Activated gamma-delta T cell (primary cell): ENCODE data around the gene FGD6.
"Not testable (repeated sequence)": the region's sequence is repeated elsewhere in the genome, so short reads cannot be mapped to it uniquely, and the experiment has no call there.

ENCODE experiments used
- DNase-seq: peaks from one replicate; lab custom pipeline; 2025; lab: John Stamatoyannopoulos, UW

The FGD6 gene

DNA sequence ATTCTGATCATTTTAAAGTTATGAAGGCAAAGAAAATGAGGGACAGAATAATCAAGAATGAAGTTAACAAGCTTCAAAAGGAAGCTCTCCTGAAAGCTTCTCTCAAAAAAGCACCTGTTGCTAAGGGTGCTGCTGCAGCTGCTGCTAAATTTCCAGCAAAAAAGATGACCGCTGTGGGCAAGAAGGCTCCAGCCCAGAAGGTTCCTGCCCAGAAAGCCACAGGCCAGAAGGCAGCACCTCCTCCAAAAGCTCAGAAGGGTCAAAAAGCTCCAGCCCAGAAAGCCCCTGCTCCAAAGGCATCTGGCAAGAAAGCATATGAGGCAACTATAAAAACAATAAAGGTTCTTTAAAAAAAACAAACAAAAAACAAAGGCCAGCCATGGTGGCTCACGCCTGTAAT lies 91.2 kb downstream of the FGD6 start:
- DNase-seq = no peak

DNA sequence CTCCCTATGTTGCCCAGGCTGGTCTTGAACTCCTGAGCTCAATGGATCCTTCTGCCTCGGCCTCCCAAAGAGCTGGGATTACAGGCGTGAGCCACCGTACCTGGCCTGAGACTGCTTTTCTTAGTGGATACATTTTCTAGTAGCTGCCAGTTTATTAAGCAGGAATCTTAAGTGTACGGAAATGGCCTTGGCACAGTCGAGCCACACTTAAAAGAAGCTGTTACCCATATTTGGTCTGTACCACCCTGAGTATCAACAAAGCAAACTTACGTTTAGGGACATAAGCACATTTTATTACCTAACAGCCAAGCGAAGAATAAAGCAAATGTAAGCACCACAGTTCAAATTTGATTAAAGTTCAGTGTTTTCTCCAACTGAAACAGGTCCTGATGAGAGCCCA lies 93.2 kb downstream of the FGD6 start:
- DNase-seq = no peak

DNA sequence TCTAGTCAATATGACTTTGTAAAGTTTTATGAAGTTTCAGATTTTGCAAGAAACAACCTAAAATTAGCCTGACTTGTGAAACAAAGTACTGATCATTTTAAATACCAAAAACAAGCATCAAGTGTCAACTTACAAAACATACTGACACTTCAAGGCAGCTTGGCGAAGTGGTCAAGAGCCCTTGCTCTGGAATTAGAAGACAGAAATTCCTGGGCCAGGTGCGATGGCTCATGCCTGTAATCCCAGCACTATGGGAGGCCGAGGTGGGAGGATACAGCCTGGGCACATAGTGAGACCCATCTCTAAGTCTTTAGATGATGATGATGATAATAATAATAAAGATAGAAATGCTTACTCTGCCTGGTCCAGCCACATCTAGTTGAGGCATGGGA lies 98.5 kb downstream of the FGD6 start:
- DNase-seq = no peak

DNA sequence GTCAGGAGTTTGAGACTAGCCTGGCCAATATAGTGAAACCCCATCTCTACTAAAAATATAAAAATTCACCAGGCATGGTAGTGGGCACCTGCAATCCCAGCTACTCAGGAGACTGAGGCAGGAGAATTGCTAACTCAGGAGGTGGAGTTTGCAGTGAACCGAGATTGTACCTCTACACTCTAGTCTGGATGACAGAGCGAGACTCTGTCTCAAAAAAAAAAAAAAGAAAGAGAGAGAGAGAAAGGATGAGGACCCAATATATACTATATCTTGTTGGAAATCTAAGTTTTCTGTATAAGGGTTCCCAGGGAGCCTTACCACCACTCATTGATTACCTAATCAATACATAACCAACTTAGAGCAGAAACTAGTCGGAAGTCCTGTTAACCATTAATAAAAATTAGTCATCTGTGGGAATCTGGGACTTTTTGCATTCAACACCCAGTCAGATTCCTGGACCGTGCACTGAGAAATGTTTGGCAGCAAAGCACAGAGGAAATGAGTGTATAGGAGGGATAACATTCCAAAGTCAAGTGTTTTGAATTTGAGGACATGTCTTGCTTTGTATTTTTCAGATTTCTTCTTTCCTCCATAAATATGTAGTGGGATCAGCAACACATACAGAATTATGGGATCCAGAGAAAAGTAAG lies 99.0 kb downstream of the FGD6 start:
- no peak for DNase-seq

DNA sequence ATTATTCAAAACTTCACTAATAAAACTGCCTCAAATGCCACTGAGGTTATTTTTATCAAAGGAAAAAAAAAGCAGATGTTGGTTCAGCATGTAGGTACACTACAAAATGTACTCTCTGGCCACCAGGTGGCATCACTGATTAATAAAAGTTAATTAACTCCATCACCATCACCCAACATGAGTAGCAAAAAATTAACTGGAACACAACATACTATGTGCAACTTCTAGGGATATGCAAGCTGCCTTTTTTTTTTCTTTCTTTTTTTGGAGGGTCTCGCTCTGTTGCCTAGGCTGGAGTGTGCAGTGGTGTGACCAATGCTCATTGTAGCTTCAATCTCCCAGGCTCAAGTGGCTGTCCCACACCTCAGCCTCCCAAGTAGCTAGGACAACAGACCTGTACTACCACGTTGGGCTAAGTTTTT lies 100.1 kb downstream of the FGD6 start:
- DNase-seq = no peak

DNA sequence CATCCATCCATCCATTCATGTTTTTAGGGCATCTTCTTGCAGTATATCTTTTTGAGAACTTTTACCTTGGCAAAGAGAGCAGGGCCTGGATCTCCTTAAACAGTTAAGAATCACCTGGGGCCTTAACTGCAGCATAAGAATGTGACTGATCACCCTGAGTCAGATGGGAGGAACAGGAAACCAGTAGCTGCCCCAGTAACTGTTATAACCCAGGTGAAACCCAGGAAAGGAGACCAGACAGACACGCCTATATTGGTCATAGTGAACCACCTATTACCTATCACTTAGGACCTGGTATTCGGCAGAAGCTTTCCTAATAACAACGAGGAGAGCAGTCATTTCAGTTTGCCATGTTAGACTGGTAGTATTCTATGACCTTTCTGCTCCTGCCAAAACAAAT lies 100.5 kb downstream of the FGD6 start:
- no peak for DNase-seq

DNA sequence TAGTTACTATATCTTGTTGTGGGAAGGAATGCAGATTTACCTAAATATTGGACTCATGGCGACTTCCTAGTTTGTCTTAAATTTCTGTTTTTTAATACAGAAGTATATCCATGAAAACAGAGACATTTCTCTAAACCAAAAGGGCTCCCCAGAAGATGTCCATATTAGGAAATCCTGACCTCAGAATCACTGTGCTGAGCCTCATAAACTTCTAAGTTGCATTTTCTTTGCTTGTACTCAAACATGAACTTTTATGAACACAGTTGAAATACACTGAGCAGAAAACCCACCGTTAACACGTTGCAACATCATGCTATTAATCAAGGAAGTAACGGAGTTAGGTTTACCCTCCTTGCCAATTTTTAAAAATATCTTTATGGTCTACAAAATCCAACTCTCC lies 100.9 kb downstream of the FGD6 start:
- DNase-seq = no peak

DNA sequence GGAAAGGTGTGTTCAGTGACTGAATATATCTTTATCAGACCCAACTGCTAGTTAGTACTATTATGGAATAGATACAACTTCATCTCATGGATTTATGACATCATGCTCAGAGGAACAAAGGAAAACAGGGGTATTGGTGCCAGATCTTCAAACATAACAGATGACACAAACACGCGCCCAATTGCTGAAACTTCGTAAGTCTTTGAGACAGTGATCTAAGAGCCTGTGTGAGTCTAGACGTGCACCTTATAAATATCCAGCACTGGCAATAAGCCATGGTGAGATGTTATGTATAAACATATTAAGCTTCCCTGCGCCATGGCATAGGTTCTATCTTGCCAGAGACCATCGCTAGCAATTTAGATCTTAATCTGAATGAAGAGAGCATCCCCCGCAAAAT lies 101.6 kb downstream of the FGD6 start:
- no peak for DNase-seq

DNA sequence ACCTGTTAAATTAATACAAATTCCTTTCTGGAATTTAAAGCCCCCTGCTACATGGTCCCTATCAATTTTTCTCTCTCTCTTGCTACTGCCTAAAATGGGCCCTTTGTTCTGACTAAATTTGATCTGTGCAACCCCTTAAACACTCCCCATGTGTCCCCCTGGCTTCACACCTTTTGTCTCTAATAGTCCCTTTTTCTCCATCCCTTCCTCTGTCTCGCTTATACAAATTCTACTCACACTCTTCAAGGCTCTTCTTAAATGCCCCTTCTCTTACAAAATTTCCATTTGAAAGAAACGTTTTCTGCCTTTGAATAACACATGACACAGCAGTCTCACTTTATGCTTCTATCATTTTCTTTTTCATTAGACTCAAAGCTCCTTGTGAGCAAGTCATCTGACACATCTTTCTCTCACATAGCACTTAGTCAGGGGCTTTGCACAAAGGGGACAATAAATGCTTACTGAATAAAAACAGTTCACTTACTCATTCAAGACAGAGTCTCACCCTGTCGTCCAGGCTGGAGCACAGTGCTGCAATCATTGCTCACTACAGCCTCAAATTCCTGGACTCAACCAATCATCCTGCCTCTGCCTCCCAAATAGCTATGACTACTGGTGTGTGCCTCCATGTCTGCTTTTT lies 102.4 kb downstream of the FGD6 start:
- no peak for DNase-seq

DNA sequence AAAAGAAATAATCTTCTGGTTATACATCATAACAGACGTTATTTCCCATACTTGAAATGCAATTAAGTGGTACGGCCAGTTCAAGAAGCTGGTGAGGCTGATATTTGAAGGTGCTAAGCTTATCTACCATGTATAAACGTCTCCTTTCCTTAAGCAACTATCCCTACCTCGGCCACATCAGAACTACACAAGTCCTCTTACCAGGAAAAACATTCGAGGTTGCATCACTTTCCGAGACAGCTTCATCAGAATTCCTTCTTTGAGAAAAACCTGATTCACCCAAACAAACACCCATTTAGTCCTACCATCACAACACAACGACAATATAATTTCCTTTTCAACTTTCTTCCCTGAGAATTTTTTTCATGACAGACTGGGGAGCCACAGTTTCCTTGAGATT lies 109.9 kb downstream of the FGD6 start:
- DNase-seq = no peak

DNA sequence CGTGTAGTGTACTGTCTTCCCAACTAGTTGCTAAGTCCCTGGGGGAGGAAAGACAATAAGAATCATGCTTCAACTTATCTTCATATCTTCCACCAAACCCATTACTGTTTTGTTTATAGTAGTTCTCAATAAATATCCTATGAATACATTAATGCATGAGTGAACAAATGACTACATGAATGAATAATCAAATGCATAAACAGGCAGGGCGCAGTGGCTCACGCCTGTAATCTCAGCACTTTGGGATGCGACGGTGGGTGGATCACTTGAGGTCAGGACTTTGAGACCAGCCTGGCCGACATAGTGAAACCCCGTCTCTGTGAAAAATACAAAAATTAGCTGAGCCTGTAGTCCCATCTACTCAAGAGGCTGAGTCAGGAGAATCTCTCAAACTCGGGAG lies 111.7 kb downstream of the FGD6 start:
- DNase-seq = no peak

DNA sequence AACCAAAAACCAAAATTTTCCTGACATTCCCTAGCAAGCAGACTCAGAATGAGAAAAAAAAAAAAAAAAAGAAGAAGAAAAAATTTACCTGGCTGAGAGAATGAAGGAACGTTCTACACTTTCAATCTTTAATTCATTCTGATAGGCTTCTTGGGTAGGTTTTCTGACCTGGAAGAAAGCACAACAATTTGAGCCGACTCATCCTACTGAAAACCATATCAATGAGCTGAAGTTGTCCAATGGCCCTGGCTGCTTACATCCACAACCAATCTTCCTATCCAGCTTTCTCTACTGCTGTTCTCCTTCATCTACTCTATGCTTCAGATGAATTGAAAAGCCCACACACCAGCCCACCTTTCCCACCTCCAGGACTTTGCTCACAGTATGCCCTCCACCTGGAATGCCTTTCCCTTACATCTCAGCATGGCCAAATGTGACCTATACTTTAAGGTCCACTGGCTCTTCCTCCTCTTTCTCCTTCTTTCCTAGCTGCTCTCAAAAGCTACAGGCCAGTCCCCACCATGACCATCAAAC lies 112.3 kb downstream of the FGD6 start:
- no peak for DNase-seq

DNA sequence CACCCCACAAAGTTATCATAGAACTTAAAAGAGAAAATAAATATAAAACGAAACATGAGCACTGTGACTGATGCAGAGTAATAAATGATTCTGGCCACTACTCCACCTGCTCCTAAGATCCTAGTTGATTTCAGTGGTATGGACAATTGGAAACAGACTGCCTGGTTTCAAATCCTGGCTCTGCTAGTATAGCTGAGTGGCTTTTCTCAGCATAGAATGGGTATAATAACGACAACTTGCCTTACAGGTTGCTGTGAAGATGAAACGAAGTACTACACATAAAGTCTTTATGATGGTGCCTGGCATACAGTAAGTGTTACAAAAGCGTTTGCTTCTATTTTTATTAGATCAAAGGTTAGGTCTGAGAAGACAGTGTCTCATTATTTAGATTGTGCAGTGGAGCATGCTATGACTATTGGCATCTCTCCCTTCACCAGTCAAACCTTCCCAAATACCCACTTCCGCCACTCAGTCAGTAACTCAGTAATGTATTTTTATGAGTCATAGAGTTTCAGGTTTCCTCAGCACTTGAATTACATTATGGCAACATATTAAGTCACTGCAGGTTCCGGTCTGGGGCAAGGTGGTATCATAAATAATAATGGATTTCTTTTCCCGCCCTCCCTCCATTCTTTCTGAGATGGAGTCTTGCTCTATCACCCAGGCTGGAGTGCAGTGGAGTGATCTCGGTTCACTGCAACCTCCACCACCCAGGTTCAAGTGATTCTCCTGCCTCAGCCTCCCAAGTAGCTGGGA lies 114.2 kb downstream of the FGD6 start:
- no peak for DNase-seq

DNA sequence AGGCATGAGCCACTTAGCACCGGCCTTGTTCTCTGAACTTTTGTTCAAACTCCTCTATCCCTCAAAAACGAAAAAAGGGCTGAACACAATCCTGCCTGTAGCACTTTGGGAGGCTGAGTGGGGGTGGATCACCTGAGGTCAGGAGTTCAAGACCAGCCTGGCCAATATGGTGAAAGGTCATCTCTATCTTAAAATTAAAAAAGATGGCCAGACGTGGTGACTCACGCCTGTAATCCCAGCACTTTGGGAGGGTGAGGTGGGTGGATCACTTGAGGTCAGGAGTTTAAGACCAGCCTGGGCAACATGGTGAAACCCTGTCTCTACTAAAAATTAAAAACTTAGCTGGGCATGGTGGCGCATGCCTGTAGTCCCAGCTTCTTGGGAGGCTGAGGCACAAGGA lies 115.3 kb downstream of the FGD6 start:
- DNase-seq = not testable (repeated sequence)

DNA sequence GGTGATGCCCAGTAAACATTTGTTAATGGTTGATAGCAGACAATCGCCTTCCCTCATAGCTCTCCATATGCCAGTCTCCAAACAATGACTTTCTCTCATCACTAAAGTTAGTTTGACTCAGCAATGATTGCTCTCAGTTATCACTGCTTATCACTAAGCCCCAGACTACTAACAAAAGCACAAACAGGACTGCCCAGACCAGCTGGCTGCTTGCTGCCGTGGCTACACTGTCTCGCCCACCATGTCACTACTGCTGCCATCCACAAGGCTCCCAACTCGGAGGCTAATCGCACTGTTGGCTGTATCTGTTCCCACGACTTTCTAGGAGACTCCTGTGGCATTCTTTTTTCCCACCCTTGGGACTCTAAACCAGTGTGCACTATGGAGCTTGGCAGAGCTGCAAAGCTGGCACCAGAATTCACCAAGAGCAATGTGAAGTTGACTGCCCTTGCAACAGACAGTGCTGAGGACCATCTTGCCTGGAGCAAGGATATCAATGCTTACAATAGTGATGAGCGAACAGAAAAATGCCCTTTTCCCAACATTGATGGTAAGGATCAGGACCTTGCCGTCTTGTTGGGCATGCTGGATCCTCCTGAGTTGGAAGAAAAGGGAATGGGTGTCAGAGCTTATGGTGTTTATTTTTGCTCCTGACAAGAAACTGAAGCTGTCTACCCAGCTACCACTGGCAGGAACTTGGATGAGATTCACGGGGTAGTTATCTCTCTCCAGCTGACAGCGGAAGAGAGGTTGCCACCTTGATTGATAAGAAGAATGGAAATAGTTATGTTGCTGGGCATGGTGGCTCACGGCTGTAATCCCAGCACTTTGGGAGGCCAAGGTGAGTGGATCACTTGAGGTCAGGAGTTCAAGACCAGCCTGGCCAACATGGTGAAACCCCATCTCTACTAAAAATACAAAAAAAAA lies 116.7 kb downstream of the FGD6 start:
- DNase-seq = no peak

DNA sequence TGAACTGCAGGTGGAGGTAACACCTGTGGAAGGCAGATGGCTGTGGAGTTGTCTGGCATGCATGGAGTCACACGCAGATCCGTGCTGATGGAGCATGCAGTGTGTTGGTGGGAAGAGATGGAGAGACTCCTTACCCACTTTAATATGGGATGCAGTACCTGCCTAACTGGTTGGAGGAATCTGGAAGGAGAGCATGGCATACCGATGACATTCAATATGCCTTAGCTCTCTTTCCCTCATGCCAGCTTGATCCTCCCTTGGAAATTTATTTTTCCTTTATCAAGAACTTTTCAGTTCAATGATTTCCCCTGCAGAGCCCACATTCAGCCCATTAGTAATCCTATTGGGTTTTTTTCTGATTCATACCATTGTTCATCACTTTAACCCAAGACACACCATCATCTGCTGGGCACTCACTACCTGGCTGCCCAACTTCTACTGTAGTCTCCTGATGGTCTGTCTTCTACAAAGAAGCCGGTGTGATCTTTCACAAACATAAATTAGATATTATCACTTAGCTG lies 117.9 kb downstream of the FGD6 start:
- DNase-seq = no peak

DNA sequence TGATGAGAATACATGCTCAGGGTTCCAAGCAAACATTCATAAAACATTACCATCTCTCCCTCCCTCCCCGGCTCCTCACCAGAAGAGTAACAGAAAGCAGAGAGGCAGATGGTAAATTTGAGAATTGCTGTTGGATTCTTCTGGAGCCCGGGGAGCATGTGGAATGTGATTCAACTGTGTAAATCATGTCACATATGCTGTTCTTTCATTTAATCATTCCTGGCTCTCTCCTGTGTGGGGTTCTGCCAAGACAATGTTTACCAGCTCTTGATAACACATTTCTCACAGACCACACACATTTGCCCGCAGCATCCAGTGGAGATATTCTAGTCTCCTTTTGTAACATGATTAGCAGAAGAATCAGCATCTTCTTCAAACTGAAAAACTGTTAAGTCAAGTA lies 120.4 kb downstream of the FGD6 start:
- DNase-seq = no peak

DNA sequence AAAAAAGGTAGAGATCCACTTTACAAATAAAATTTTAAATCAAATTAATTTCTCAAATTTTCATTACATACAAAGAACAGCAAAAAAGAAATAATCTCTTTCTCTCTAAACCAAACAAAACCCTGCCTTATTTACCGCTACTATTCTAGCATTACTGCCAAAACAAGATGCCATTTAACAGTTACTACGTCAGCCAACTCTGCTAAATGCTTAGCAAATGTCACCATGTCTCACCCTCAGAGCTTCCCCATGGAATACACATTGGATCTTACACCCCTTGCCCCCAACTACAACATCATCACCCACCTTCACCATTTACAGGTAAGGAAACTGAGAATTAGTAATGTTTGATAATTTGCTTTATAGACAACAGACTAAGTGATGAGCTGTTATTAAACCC lies 120.9 kb downstream of the FGD6 start:
- DNase-seq = no peak

DNA sequence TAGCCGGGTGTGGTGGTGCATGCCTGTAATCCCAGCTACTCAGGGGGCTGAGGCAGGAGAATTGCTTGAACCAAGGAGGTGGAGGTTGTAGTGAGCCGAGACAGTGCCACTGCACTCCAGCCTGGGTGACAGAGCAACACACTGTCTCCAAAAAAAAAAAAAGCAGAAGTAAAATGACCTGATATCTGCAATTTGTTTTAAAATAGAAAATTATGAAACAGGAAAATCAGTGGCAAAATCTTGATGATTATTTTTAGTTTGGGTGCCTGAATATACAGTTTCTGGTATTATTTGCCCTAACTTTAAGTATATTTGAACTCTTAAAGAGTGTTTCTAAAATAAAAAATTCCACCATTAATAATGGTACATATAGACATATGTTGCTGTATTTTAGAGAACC lies 121.4 kb downstream of the FGD6 start:
- not testable (repeated sequence) for DNase-seq

DNA sequence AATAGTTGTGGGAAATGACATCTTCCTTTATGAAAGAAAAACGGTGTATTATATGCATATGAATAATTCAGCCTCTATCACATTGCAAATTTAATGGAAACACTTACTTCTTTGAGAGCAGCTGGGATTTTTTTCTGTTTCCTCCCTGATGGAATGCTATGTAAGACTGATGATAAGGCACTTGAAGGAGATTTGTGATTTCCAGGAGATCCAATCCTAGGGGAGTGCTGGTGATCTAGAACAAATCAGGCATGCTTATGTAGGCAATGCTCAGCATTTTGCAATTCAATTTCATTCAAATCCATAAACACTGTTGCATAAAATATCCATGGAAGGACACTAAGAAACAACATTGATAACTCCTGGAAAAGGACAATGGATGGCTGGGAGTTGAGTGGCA lies 127.8 kb downstream of the FGD6 start:
- DNase-seq = no peak

DNA sequence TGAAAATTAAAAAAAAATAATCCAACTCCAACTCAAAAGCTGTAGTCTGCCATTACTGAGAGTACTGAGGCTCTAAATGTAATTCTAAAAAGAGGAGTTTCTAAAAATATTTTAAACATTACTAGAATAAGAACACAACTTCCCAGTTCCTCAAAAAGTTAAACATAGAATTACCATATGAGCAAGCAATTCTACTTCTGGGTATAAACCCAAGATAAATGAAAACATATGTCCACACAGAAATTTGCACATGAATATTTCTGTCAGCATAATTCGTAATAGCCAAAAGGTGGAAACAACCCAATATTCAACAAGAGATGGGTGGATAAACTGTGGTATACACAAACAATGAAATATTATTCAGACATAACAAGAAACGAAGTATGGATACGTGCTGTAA lies 128.9 kb downstream of the FGD6 start:
- DNase-seq = no peak

DNA sequence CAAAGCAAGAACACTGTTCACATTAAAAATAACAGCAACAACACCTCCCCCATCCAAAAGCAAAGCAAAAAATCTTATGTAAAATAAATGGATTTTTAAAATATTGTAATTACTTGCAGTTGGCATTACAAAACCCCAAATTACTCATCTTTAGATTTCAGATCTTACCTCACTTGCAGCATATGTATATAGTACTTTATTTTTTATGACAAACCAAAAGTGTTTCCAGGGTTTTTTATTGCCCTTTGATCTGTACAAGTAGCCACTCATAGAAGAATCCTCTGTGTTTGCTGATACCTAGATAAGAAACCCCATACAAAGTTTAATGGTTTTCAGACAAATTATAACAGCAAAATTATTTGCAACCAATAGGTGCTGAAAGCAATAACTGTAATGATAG lies 131.7 kb downstream of the FGD6 start:
- no peak for DNase-seq
